ENCODE results near the gene TMEM184A. TPM values are rescaled to one million over a fixed set of nuclear protein-coding genes. Genes with fewer than 3 reads are reported as not detected.

The TMEM184A gene
- total and polyA plus RNA-seq, 2 experiments from 2014 or later: 0.18 to 0.66 TPM

DNA sequence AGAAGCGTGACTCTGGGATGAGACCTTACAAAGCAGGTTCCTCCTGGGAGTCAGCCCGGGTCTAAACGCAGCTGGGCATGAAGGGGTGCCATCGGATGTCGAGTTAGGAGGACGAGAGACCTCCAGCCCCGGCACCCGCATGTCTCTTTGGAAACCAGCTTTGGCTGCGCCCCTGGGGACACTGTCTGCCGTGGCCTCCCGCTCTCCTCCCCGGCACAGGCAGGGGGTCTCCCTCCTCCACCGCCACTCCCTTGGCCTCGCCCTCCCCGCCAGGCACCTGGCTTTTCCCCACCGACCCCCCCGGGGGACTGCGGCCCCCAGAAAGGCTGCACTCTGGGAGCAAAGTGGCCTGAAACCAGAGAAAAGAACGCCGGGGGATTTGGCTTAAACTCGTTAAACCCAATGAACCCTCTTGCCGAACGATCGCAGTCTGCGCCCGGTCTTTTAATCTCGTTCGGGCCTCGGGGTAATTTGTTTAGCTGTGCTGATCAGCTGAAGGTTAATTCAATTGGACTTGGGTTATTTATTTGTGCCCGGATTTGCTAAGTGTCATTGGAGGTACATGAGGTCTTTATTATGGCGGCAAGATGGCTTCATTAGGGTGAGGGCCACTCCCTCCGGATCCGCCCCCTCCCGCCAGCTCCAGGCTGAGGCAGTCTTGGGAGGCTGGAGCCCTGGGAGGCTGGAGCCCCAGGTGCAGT lies 30.3 kb upstream of the TMEM184A start:
- no peak overlapping the region for H3K4me3 Mint-ChIP-seq
- H3K27me3 Mint-ChIP-seq (ENCODE audit: insufficient read depth, low read depth, poor library complexity): peaks cover 13% of the 10 kb centered on the region
- H3K4me1 Mint-ChIP-seq: peaks cover 3% of the 10 kb centered on the region; the same call in 1 of the 3 replicates
- no peaks in the 10 kb centered on the region for H3K9me2 ChIP-seq (ENCODE audit: insufficient read depth)
- peaks cover 15% of the 10 kb centered on the region for H3K9me3 Mint-ChIP-seq
- no peaks in the 10 kb centered on the region for H3K27me3 ChIP-seq (ENCODE audit: insufficient read depth)
- H3K4me1 ChIP-seq (ENCODE audit: insufficient read depth): no peaks in the 10 kb centered on the region
- ATAC-seq (no peak), DNase-seq (ENCODE audit: low spot score) (no peak)
- TF ChIP-seq STAT1 (IDR thresholded peaks at IDR 0.05; ENCODE audit: unreplicated experiment) (no peak), ZNF331 (CRISPR knock-in tag; IDR thresholded peaks at IDR 0.05; ENCODE audit: low read depth) (no peak), CREB1 (CRISPR knock-in tag; IDR thresholded peaks at IDR 0.05; ENCODE audit: low read depth) (no peak), NANOG (IDR thresholded peaks at IDR 0.05; ENCODE audit: borderline replicate concordance) (no peak), JUNB (IDR thresholded peaks at IDR 0.05; ENCODE audit: unreplicated experiment) (no peak), EZH2 (IDR thresholded peaks at IDR 0.05; ENCODE audit: low read depth, unreplicated experiment) (no peak), POLR2AphosphoS5 (IDR thresholded peaks at IDR 0.05; ENCODE audit: low read depth) (no peak), ZNF114 (CRISPR knock-in tag; IDR thresholded peaks at IDR 0.05) (no peak), EZH2phosphoT487 (IDR thresholded peaks at IDR 0.05; ENCODE audit: unreplicated experiment) (no peak)
- TF ChIP-seq, protein P1, sequence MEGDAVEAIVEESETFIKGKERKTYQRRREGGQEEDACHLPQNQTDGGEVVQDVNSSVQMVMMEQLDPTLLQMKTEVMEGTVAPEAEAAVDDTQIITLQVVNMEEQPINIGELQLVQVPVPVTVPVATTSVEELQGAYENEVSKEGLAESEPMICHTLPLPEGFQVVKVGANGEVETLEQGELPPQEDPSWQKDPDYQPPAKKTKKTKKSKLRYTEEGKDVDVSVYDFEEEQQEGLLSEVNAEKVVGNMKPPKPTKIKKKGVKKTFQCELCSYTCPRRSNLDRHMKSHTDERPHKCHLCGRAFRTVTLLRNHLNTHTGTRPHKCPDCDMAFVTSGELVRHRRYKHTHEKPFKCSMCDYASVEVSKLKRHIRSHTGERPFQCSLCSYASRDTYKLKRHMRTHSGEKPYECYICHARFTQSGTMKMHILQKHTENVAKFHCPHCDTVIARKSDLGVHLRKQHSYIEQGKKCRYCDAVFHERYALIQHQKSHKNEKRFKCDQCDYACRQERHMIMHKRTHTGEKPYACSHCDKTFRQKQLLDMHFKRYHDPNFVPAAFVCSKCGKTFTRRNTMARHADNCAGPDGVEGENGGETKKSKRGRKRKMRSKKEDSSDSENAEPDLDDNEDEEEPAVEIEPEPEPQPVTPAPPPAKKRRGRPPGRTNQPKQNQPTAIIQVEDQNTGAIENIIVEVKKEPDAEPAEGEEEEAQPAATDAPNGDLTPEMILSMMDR (conservative IDR thresholded peaks at IDR 0.05; ENCODE audit: low read depth in 2 of 2): no peak
- TF ChIP-seq, protein P2, sequence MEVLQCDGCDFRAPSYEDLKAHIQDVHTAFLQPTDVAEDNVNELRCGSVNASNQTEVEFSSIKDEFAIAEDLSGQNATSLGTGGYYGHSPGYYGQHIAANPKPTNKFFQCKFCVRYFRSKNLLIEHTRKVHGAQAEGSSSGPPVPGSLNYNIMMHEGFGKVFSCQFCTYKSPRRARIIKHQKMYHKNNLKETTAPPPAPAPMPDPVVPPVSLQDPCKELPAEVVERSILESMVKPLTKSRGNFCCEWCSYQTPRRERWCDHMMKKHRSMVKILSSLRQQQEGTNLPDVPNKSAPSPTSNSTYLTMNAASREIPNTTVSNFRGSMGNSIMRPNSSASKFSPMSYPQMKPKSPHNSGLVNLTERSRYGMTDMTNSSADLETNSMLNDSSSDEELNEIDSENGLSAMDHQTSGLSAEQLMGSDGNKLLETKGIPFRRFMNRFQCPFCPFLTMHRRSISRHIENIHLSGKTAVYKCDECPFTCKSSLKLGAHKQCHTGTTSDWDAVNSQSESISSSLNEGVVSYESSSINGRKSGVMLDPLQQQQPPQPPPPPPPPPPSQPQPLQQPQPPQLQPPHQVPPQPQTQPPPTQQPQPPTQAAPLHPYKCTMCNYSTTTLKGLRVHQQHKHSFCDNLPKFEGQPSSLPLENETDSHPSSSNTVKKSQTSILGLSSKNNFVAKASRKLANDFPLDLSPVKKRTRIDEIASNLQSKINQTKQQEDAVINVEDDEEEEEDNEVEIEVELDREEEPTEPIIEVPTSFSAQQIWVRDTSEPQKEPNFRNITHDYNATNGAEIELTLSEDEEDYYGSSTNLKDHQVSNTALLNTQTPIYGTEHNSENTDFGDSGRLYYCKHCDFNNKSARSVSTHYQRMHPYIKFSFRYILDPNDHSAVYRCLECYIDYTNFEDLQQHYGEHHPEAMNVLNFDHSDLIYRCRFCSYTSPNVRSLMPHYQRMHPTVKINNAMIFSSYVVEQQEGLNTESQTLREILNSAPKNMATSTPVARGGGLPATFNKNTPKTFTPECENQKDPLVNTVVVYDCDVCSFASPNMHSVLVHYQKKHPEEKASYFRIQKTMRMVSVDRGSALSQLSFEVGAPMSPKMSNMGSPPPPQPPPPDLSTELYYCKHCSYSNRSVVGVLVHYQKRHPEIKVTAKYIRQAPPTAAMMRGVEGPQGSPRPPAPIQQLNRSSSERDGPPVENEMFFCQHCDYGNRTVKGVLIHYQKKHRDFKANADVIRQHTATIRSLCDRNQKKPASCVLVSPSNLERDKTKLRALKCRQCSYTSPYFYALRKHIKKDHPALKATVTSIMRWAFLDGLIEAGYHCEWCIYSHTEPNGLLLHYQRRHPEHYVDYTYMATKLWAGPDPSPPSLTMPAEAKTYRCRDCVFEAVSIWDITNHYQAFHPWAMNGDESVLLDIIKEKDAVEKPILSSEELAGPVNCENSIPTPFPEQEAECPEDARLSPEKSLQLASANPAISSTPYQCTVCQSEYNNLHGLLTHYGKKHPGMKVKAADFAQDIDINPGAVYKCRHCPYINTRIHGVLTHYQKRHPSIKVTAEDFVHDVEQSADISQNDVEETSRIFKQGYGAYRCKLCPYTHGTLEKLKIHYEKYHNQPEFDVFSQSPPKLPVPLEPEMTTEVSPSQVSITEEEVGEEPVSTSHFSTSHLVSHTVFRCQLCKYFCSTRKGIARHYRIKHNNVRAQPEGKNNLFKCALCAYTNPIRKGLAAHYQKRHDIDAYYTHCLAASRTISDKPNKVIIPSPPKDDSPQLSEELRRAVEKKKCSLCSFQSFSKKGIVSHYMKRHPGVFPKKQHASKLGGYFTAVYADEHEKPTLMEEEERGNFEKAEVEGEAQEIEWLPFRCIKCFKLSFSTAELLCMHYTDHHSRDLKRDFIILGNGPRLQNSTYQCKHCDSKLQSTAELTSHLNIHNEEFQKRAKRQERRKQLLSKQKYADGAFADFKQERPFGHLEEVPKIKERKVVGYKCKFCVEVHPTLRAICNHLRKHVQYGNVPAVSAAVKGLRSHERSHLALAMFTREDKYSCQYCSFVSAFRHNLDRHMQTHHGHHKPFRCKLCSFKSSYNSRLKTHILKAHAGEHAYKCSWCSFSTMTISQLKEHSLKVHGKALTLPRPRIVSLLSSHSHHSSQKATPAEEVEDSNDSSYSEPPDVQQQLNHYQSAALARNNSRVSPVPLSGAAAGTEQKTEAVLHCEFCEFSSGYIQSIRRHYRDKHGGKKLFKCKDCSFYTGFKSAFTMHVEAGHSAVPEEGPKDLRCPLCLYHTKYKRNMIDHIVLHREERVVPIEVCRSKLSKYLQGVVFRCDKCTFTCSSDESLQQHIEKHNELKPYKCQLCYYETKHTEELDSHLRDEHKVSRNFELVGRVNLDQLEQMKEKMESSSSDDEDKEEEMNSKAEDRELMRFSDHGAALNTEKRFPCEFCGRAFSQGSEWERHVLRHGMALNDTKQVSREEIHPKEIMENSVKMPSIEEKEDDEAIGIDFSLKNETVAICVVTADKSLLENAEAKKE (CRISPR knock-in tag; IDR thresholded peaks at IDR 0.05): no peak
- TF ChIP-seq, protein P3, sequence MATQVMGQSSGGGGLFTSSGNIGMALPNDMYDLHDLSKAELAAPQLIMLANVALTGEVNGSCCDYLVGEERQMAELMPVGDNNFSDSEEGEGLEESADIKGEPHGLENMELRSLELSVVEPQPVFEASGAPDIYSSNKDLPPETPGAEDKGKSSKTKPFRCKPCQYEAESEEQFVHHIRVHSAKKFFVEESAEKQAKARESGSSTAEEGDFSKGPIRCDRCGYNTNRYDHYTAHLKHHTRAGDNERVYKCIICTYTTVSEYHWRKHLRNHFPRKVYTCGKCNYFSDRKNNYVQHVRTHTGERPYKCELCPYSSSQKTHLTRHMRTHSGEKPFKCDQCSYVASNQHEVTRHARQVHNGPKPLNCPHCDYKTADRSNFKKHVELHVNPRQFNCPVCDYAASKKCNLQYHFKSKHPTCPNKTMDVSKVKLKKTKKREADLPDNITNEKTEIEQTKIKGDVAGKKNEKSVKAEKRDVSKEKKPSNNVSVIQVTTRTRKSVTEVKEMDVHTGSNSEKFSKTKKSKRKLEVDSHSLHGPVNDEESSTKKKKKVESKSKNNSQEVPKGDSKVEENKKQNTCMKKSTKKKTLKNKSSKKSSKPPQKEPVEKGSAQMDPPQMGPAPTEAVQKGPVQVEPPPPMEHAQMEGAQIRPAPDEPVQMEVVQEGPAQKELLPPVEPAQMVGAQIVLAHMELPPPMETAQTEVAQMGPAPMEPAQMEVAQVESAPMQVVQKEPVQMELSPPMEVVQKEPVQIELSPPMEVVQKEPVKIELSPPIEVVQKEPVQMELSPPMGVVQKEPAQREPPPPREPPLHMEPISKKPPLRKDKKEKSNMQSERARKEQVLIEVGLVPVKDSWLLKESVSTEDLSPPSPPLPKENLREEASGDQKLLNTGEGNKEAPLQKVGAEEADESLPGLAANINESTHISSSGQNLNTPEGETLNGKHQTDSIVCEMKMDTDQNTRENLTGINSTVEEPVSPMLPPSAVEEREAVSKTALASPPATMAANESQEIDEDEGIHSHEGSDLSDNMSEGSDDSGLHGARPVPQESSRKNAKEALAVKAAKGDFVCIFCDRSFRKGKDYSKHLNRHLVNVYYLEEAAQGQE (IDR thresholded peaks at IDR 0.05; ENCODE audit: unreplicated experiment): no peak
- TF ChIP-seq, protein P4, sequence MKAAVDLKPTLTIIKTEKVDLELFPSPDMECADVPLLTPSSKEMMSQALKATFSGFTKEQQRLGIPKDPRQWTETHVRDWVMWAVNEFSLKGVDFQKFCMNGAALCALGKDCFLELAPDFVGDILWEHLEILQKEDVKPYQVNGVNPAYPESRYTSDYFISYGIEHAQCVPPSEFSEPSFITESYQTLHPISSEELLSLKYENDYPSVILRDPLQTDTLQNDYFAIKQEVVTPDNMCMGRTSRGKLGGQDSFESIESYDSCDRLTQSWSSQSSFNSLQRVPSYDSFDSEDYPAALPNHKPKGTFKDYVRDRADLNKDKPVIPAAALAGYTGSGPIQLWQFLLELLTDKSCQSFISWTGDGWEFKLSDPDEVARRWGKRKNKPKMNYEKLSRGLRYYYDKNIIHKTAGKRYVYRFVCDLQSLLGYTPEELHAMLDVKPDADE (IDR thresholded peaks at IDR 0.05): no peak
- H4K20me1 ChIP-seq (replicated peaks; ENCODE audit: insufficient read depth): no peaks in the 10 kb centered on the region
- peaks cover 14% of the 10 kb centered on the region; the same call in 1 of the 3 replicates for H3K36me3 Mint-ChIP-seq (ENCODE audit: low read depth)
- no peaks in the 10 kb centered on the region for H3K36me3 ChIP-seq (ENCODE audit: insufficient read depth)
- H3F3A ChIP-seq (replicated peaks; ENCODE audit: low read depth): no peaks in the 10 kb centered on the region
- no peak overlapping the region for H3K4me2 ChIP-seq
- peak overlapping the region; percentile 66 for H2AFZ ChIP-seq
- H3K79me2 ChIP-seq (replicated peaks; ENCODE audit: insufficient read depth): no peaks in the 10 kb centered on the region
- H3K4me3 ChIP-seq: no peak overlapping the region
- no peak overlapping the region for H3K27ac Mint-ChIP-seq
- no peak overlapping the region for H3K27ac ChIP-seq (ENCODE audit: low read depth)
